GM12874 (cell line): Measurements from ENCODE around the gene MYRF.

Experiments
- CTCF ChIP-seq: IDR thresholded peaks from 2 replicates; pipeline ENCODE4 v1.5.1; 2011; ENCODE audit warnings: low read depth, mild to moderate bottlenecking, control low read depth, low read length, moderate library complexity; ENCODE audit not compliant: insufficient read depth

The MYRF gene

GRCh38 chr11:61785837-61786402 is 33.5 kb downstream of the MYRF start:
- TF ChIP-seq CTCF, result no peak

DNA sequence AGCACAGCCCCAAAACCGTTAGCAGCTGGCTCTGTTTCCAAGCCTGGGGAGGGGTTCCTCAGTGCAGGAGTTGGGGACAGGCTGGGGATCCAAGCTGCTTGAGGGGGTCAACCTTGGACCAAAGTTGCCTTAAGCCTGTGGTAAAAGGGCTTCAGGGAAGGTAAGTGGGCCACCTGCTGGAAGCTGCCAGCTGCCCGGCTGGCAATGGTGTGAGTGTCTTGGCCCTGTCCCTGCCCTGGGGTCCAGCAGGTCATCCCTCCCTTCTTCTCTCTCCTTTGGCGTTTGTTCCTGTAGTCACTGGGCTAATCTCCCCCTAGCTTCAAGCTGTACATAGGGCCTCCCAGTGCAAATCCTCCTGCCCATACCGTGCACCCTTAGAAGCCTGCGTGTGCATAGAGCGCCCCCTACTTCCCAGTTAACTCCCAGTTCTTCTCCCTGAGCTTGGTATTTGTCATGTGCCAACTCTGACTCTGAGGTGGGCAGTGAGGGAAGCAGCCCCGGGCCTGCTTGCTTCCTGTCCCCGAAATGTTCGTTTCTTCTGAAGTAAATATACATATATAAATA is 35.6 kb downstream of the MYRF start:
- TF ChIP-seq CTCF, result peak; percentile 35; the same call in 1 of the 2 replicates

- TF ChIP-seq CTCF, result no peak
Measured at GRCh38 chr11:61791737-61792309, 39.4 kb downstream of the MYRF start.

- no peak for TF ChIP-seq CTCF
Measured at GRCh38 chr11:61792310-61793082, 40.1 kb downstream of the MYRF start, which contains the start of the genes FEN1 and TMEM258. Gene FEN1 (plus strand): TSS chr11:61792911. CDS start chr11:61795362, 2,451 bp downstream. Gene TMEM258 (minus strand): TSS chr11:61792599. CDS start chr11:61792558, 41 bp downstream.

DNA sequence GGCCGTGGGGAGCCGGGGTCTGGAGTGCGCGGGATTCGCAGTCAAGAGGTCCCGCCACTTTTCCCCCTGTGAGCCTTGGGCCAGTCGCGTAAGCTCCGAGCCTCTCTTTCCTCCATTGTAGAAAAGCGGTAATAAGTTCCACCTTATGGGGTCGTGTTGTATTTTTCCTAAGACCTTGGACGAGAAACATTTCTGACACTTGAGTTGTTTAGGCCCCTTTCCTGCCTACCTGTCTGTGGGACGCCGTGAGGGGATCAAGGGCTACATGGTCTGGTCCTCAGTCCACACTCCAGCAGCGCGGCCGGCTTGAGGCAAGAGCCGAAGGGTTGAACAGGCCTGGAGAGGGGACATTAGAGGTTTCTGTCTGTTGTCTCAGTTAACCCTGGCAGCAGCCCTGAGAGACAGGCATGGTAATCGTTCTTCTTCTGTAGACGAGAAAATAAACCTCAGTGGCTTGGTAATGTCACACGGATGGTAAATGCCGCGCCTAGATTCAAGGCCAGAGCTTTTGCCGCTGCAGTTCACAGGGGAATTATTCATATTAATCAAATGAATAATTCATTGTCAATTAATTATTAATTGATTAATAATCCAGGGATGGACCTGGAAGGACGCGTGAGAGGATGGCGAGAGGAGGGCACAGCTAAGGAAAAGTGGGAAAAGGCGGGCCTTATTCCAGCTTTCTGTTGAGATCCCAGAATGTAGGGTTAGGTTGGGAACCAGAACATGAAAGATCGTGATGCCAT is 40.8 kb downstream of the MYRF start:
- TF ChIP-seq CTCF, result no peak

DNA sequence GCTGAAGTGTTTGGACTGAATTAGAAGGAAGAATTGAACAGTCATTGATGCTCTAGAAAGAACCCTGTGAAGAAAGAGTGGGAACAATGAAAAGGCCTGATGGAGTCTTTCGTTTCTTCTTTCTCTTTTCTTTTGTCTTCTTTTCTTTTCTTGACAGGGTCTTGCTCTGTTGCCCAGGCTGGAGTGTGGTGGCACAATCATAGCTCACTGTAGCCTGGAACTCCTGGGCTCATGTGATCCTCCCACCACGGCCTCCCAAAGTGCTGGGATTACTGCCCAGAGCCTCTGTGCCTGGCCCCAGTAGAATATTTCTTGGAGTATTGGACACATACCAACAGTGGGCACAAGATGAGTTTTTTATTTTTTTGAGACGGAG is 41.4 kb downstream of the MYRF start:
- no peak for TF ChIP-seq CTCF

DNA sequence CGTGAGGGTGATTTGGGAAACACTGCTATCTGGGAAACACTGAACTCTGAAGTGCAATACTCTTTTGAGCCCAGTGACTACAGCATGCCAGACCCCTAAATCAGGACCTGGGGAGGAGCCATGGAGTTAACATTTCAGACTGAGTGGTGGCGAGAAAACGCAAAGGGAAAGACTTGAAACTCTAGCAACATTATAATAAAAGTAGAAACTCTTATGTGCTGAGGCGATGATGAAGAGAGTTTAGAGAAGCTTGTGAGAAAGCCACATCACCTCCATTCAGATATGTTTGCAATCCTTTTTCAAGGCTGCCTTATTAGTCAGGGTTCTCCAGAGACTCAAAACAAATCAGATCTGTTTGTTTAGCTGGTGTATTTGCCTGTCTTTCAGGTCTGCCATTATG is 42.1 kb downstream of the MYRF start:
- TF ChIP-seq CTCF, result no peak
